Right ventricle myocardium superior (tissue), 1 donor: ENCODE measurements around the gene SF3B5. TPM values are rescaled to one million over a fixed set of nuclear protein-coding genes. Genes with fewer than 3 reads are reported as not detected.
"Not testable (repeated sequence)": the region's sequence is repeated elsewhere in the genome, so short reads cannot be mapped to it uniquely, and the experiment has no call there.

ENCODE experiments used
- ATAC-seq: fragments of 200-7000 bp; cut with Tn5 transposase; one replicate; pipeline ENCODE4 v1.9.1; 2020; ENCODE audit warnings: mild to moderate bottlenecking; ENCODE audit not compliant: poor library complexity
- DNase-seq: peaks from one replicate; pipeline ENCODE4 v3.0.0-alpha.2; 2020
- intact Hi-C: fragments of 100-400 bp; cut with DNase I; formaldehyde crosslinking; loops from one replicate; pipeline ENCODE4 v1.11.2; 2022
- long read RNA-seq: library from polyadenylated mRNA; unstranded; transcript quantifications from one replicate; pipeline ENCODE4 v2.0.0, GENCODE V29; 2021
- total RNA-seq: library from RNA; stranded (reverse); fragmentation: NEBNext Ultra II Directional; extraction: Animal tissue kit (Norgen Biotek cat#: 25700); gene quantifications from one replicate; pipeline ENCODE4 v1.2.1, GENCODE V29; 2021
- donor health status: DM: no; HTN: yes; CAD: no; lungs with severe emphysema.

The SF3B5 gene
- 112 TPM for total RNA-seq
- long read RNA-seq, transcript SF3B5-201 (1 exons, 693 nt) = major isoform, 33 of 33 reads
- long read RNA-seq, partial matches to known transcripts = 0 of 33 reads
- long read RNA-seq, other reads (novel, unspliced or antisense) = 0 of 33 reads

- intact Hi-C loops = no loop called here
- ATAC-seq (peak; percentile 99), DNase-seq (peak; percentile 99)
These were observed at the start of gene SF3B5 for GRCh38 chr6:144095134-144096002. Gene SF3B5, minus strand, starts transcription at chr6:144095573. Its CDS starts 76 bp downstream, at chr6:144095497.

GRCh38 chr6:144144996-144145395, 49.6 kb upstream of the SF3B5 start:
- DNase-seq = no peak
- ATAC-seq = no peak
- intact Hi-C loops = loop anchor here (5.0 kb wide), 1 partner anchor 38 kb away; no protein-coding TSS in a partner anchor

GRCh38 chr6:144143878-144144277, 48.5 kb upstream of the SF3B5 start:
- no peak for DNase-seq
- intact Hi-C loops = no loop called here
- no peak for ATAC-seq

- ATAC-seq (no peak), DNase-seq (no peak)
- intact Hi-C loops = no loop called here
These were observed 47.7 kb upstream of the SF3B5 start for GRCh38 chr6:144143106-144143505.

- DNase-seq (no peak), ATAC-seq (no peak)
- intact Hi-C loops = no loop called here
These were observed 46.1 kb upstream of the SF3B5 start for GRCh38 chr6:144141470-144141869.

- intact Hi-C loops = no loop called here
- ATAC-seq = no peak
- DNase-seq = no peak
These were observed 45.5 kb upstream of the SF3B5 start for GRCh38 chr6:144140867-144141266.

- intact Hi-C loops = no loop called here
- DNase-seq = no peak
- no peak for ATAC-seq
These were observed 44.4 kb upstream of the SF3B5 start for GRCh38 chr6:144139817-144140216.

- no peak for DNase-seq
- intact Hi-C loops = no loop called here
- ATAC-seq = no peak
These were observed 43.2 kb upstream of the SF3B5 start for GRCh38 chr6:144138542-144138941.

GRCh38 chr6:144134737-144135136, 39.4 kb upstream of the SF3B5 start:
- intact Hi-C loops = no loop called here
- no peak for ATAC-seq

GRCh38 chr6:144134176-144134575, 38.8 kb upstream of the SF3B5 start:
- DNase-seq (no peak), ATAC-seq (no peak)
- intact Hi-C loops = no loop called here

More at GRCh38 chr6:144134737-144135136, 39.4 kb upstream of the SF3B5 start:
- no peak for DNase-seq

GRCh38 chr6:144133225-144133821, 38.0 kb upstream of the SF3B5 start:
- ATAC-seq (no peak), DNase-seq (no peak)
- intact Hi-C loops = no loop called here

GRCh38 chr6:144132167-144132690, 36.9 kb upstream of the SF3B5 start:
- DNase-seq, ATAC-seq, intact Hi-C loops: not testable (repeated sequence)

GRCh38 chr6:144131248-144131709, 35.9 kb upstream of the SF3B5 start:
- intact Hi-C loops = no loop called here
- ATAC-seq (no peak), DNase-seq (no peak)

GRCh38 chr6:144129469-144129868, 34.1 kb upstream of the SF3B5 start:
- intact Hi-C loops = no loop called here
- DNase-seq (no peak), ATAC-seq (no peak)

- intact Hi-C loops = no loop called here
- DNase-seq = no peak
- no peak for ATAC-seq
These were observed 31.7 kb upstream of the SF3B5 start for GRCh38 chr6:144127097-144127496.

GRCh38 chr6:144123836-144124235, 28.5 kb upstream of the SF3B5 start:
- intact Hi-C loops = no loop called here
- ATAC-seq (no peak), DNase-seq (no peak)

- intact Hi-C loops = no loop called here
- DNase-seq (no peak), ATAC-seq (no peak)
These were observed 28.0 kb upstream of the SF3B5 start for GRCh38 chr6:144123421-144123820.

- ATAC-seq (no peak), DNase-seq (no peak)
- intact Hi-C loops = no loop called here
These were observed 27.5 kb upstream of the SF3B5 start for GRCh38 chr6:144122861-144123260.

GRCh38 chr6:144119376-144119775, 24.0 kb upstream of the SF3B5 start:
- intact Hi-C loops = no loop called here
- DNase-seq = no peak
- ATAC-seq = no peak

- no peak for ATAC-seq
- intact Hi-C loops = no loop called here
- no peak for DNase-seq
These were observed 19.8 kb upstream of the SF3B5 start for GRCh38 chr6:144115219-144115618.
